HEK293 (cell line): Measurements from ENCODE around the gene KBTBD13.

Source experiments
- ATF2 ChIP-seq: fragments of 450-650 bp; formaldehyde crosslinking; IDR thresholded peaks from 2 replicates; pipeline ENCODE4 v1.5.1; 2016; ENCODE audit warnings: missing biosample characterization, missing genetic modification characterization, low read depth
- BCL11A ChIP-seq: fragments of 450-650 bp; formaldehyde crosslinking; IDR thresholded peaks from 2 replicates; pipeline ENCODE4 v1.5.1; 2016; ENCODE audit warnings: low read depth, missing biosample characterization, missing genetic modification characterization
- CTCF ChIP-seq: fragments of 450-650 bp; formaldehyde crosslinking; IDR thresholded peaks from 2 replicates; pipeline ENCODE4 v1.5.1; 2016; ENCODE audit warnings: missing biosample characterization, missing genetic modification characterization
- ELK4 ChIP-seq: IDR thresholded peaks from 2 replicates; pipeline ENCODE4 v1.6.1; 2011; ENCODE audit warnings: mild to moderate bottlenecking, low read depth, low read length, borderline replicate concordance
- HOXA7 ChIP-seq: sonication (generic); formaldehyde crosslinking; IDR thresholded peaks from 2 replicates; pipeline ENCODE4 v1.8.1; 2022; ENCODE audit warnings: missing genetic modification reagents, borderline replicate concordance
- KLF1 ChIP-seq: fragments of 450-650 bp; formaldehyde crosslinking; IDR thresholded peaks from 2 replicates; pipeline ENCODE4 v1.5.1; 2016; ENCODE audit warnings: missing biosample characterization, missing genetic modification characterization
- ZNF18 ChIP-seq: fragments of 450-650 bp; formaldehyde crosslinking; IDR thresholded peaks from 2 replicates; pipeline ENCODE4 v1.5.1; 2016; ENCODE audit warnings: missing biosample characterization, missing genetic modification characterization
- ZNF596 ChIP-seq: fragments of 450-650 bp; IDR thresholded peaks from 2 replicates; pipeline ENCODE4 v1.5.0; 2018; ENCODE audit warnings: missing biosample characterization, mild to moderate bottlenecking, missing genetic modification characterization, moderate library complexity
- ZNF658 ChIP-seq: fragments of 450-650 bp; formaldehyde crosslinking; IDR thresholded peaks from 2 replicates; pipeline ENCODE4; 2016; ENCODE audit warnings: missing biosample characterization, missing genetic modification characterization

DNA sequence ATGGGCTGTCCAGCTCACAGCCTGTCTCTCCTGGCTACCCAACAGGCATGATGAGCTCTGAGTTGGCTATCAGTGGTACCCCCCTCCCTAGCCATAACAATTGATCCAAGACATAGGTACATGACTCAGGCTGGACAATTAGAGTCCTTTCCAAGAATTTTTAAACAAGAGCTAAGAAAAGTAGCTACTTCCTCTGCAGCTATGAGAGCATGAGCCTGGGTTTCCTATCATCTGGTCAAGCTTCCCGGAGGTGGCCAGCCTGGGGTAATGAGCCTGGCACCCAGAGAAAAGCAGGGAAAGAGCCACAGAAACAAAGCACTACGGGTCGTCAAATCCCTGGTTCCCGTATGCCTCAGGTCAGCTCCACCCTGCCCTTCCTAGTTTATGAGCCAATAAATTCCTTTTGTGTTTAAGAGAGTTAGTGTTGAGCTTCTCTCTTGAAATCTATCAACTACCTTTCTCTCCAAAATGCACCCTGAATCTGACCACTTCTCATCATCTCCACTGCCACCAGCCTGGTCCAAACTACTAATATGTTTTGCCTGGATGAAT, 33.7 kb upstream of the KBTBD13 start:
- TF ChIP-seq HOXA7 (CRISPR knock-in tag) (no peak), KLF1 (tag by site-specific recombination) (no peak), ZNF658 (no peak), CTCF (tag by site-specific recombination) (no peak), BCL11A (tag by site-specific recombination) (no peak), ZNF596 (tag by site-specific recombination) (no peak), ZNF18 (tag by site-specific recombination) (no peak), ATF2 (tag by site-specific recombination) (no peak), ELK4 (no peak)
